Fibroblast of pulmonary artery (primary cell): ENCODE measurements around the gene AADACL4.
A peak's percentile ranks its signal among the peaks of the same experiment; 100 is the strongest.

Experiments used
- DNase-seq: peaks from one replicate; pipeline ENCODE4 v3.0.0-alpha.2; 2010; ENCODE audit warnings: low read depth
- H3K4me3 ChIP-seq: replicated peaks from 2 replicates; pipeline ENCODE4 v1.5.1; 2011; ENCODE audit warnings: low read depth, mild to moderate bottlenecking, control low read depth, low read length, moderate library complexity
- CTCF ChIP-seq: IDR thresholded peaks from 2 replicates; pipeline ENCODE4 v1.5.1; 2011; ENCODE audit warnings: mild to moderate bottlenecking, control low read depth, low read length, inconsistent platforms; ENCODE audit errors: missing control alignments

The AADACL4 gene

DNA sequence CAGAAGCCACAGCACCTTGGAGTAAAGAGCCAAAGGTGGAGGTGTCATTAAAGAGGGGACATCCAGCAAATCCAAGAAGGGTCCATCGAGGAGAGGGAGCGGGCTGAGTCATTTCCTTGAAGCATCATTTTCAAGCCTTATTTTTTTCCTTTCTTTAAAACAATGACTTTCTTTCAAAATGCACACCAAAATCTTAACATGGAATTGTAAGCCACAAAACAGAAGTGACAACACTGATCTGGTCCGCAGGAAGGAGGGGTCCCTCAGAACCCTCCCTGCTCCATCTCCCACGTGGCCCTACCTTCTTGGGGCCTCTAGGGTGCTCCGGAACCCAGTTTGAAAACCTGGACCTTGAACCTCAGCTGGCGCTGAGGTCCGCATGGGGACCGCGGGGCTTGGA lies 40.7 kb upstream of the AADACL4 start:
- no peak overlapping the region for H3K4me3 ChIP-seq
- no peak for DNase-seq
- TF ChIP-seq CTCF, result no peak

GRCh38 chr1:12604114-12604874 lies 39.6 kb upstream of the AADACL4 start:
- TF ChIP-seq CTCF, result no peak
- H3K4me3 ChIP-seq, result no peak overlapping the region
- DNase-seq, result peak; percentile 99

DNA sequence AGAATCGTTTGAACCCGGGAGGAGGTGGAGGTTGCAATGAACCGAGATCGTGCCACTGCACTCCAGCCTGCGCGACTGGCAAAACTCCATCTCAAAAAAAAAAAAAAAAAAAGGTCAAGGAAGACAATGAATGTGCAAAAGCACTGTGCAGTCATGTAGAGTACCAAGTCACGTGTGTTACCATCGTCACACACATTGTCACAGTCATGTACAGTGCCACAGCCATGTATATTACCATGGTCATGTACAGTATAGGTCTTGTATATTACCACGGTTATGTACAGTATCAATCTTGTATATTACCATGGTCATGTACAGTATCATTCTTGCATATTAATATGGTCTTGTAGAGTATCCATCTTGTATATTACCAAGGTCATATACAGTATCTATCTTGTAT lies 38.9 kb upstream of the AADACL4 start:
- no peak for TF ChIP-seq CTCF
- H3K4me3 ChIP-seq, result no peak overlapping the region
- DNase-seq, result no peak

- no peak for DNase-seq
- TF ChIP-seq CTCF, result no peak
- no peak overlapping the region for H3K4me3 ChIP-seq
Measured at GRCh38 chr1:12607263-12607662, 36.6 kb upstream of the AADACL4 start.

DNA sequence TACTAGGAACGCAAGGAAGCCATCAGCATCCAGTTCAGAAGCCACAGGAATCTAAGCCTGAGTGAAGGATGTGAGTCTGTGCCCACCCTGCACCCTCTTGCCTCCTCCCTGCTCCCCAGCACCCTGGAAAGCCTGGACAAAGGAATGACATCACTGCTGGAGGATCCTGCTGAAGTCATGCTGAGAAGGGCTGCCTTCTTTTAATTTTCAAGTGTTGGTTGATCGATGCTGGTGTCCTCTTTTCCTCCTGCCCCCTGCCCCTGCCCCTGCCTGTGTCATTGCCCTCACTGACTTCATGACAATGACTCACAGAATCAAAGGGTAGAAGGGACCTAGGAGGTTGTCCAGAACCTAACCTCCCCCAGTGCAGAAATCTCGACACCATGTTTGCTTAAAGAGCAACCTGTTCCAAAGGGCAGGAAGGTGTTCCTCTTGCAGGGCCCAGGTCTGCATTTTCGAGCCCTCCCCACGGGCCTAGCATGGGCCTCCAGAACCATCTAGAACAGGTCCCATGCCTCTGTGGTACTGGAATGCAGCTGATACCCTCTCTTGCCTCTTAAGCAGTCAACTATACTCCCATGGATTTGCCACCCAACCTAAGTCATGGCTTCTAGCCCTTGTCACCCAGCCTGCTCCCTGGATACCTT lies 35.5 kb upstream of the AADACL4 start:
- no peak overlapping the region for H3K4me3 ChIP-seq
- no peak for DNase-seq
- TF ChIP-seq CTCF, result no peak

DNA sequence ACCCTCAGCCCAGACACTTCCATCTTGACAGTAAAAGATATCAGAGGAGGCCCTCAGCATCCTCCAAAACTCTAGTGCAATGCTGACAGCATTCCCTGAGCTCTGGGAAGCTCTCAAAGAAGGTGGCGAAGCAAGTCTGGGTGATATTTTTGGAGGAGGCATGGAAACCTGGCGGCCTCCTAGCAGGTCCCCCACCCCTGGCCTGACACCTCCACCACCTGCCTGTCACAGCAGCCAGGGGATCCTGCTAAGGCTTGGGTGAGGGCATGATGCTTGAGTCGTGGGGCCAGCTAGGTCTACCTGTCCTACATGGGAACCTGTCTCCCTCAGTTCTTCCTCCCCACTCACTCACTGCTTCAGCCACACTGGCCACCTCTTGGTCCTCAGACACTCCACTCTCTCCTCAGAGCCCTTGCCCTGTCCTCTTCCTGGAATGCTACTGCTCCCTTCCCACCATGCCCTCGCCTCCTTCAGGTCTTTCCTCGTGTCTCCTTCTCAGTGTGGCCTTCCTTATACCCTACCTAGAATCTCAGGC lies 34.3 kb upstream of the AADACL4 start:
- no peak overlapping the region for H3K4me3 ChIP-seq
- DNase-seq, result no peak
- no peak for TF ChIP-seq CTCF
